Fibroblast of the aortic adventitia (primary cell): ENCODE results near the gene CFAP77. TPM values are rescaled to one million over a fixed set of nuclear protein-coding genes. Genes with fewer than 3 reads are reported as not detected.

Experiments
- DNase-seq: peaks from one replicate; pipeline ENCODE4 v3.0.0-alpha.2; 2010; ENCODE audit warnings: low read depth
- H3K4me3 ChIP-seq: 2 replicates; pipeline ENCODE4 v1.5.1; 2011; ENCODE audit warnings: low read depth, mild to moderate bottlenecking, control low read depth, low read length, moderate library complexity
- CTCF ChIP-seq: IDR thresholded peaks from 2 replicates; pipeline ENCODE4 v1.5.1; 2011; ENCODE audit warnings: mild to moderate bottlenecking, low read length, control low read depth, inconsistent platforms; ENCODE audit not compliant: insufficient read depth
- total RNA-seq: library from RNA; depleted of rRNA; stranded (reverse); fragments of >200 nt; gene quantifications from 2 replicates; pipeline ENCODE4 v1.2.3, GENCODE V29; 2012; ENCODE audit warnings: low replicate concordance

Gene CFAP77
- total RNA-seq, 1 donor = not detected

- no peak for TF ChIP-seq CTCF
- DNase-seq = no peak
Measured at GRCh38 chr9:132457504-132458236, 47.7 kb downstream of the CFAP77 start.

GRCh38 chr9:132458432-132458831 lies 48.4 kb downstream of the CFAP77 start:
- no peak overlapping the region for H3K4me3 ChIP-seq
- TF ChIP-seq CTCF = no peak
- DNase-seq = no peak

More at GRCh38 chr9:132457504-132458236, 47.7 kb downstream of the CFAP77 start:
- H3K4me3 ChIP-seq = no peak overlapping the region

- no peak for DNase-seq
- no peak overlapping the region for H3K4me3 ChIP-seq
- TF ChIP-seq CTCF = no peak
Measured at GRCh38 chr9:132459661-132460060, 49.6 kb downstream of the CFAP77 start.

- DNase-seq = no peak
- no peak for TF ChIP-seq CTCF
- no peak overlapping the region for H3K4me3 ChIP-seq
Measured at GRCh38 chr9:132460240-132460639, 50.2 kb downstream of the CFAP77 start.

- no peak for DNase-seq
- H3K4me3 ChIP-seq = no peak overlapping the region
- no peak for TF ChIP-seq CTCF
Measured at GRCh38 chr9:132461281-132461896, 51.4 kb downstream of the CFAP77 start.

GRCh38 chr9:132461971-132462370 lies 52.0 kb downstream of the CFAP77 start:
- no peak overlapping the region for H3K4me3 ChIP-seq
- no peak for DNase-seq
- no peak for TF ChIP-seq CTCF
